ENCODE results near the gene HDDC3.

Gene HDDC3

DNA sequence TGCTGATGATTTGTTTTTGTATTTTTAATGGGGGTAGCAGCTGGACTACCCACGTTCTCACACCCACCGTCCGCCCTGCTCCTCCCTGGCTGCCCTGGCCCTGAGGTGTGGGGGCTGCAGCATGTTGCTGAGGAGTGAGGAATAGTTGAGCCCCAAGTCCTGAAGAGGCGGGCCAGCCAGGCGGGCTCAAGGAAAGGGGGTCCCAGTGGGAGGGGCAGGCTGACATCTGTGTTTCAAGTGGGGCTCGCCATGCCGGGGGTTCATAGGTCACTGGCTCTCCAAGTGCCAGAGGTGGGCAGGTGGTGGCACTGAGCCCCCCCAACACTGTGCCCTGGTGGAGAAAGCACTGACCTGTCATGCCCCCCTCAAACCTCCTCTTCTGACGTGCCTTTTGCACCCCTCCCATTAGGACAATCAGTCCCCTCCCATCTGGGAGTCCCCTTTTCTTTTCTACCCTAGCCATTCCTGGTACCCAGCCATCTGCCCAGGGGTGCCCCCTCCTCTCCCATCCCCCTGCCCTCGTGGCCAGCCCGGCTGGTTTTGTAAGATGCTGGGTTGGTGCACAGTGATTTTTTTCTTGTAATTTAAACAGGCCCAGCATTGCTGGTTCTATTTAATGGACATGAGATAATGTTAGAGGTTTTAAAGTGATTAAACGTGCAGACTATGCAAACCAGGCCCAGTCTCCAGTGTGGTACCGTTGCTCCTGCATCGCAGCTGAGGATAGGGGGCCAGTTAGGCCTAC, 49.4 kb downstream of the HDDC3 start:
- TF ChIP-seq, protein P1, sequence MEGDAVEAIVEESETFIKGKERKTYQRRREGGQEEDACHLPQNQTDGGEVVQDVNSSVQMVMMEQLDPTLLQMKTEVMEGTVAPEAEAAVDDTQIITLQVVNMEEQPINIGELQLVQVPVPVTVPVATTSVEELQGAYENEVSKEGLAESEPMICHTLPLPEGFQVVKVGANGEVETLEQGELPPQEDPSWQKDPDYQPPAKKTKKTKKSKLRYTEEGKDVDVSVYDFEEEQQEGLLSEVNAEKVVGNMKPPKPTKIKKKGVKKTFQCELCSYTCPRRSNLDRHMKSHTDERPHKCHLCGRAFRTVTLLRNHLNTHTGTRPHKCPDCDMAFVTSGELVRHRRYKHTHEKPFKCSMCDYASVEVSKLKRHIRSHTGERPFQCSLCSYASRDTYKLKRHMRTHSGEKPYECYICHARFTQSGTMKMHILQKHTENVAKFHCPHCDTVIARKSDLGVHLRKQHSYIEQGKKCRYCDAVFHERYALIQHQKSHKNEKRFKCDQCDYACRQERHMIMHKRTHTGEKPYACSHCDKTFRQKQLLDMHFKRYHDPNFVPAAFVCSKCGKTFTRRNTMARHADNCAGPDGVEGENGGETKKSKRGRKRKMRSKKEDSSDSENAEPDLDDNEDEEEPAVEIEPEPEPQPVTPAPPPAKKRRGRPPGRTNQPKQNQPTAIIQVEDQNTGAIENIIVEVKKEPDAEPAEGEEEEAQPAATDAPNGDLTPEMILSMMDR (IDR thresholded peaks at IDR 0.05; ENCODE audit: borderline replicate concordance, control extremely low read depth, extremely low read depth, insufficient read depth, missing control alignments), result no peak
- in situ Hi-C loops (cut with MboI; ENCODE audit: low sequenced_read_pairs, unreplicated experiment), result loop anchor here (10.0 to 25.0 kb wide), 3 partner anchors 188 to 571 kb away; no protein-coding TSS in a partner anchor
- no peak for DNase-seq (ENCODE audit: low spot score)

DNA sequence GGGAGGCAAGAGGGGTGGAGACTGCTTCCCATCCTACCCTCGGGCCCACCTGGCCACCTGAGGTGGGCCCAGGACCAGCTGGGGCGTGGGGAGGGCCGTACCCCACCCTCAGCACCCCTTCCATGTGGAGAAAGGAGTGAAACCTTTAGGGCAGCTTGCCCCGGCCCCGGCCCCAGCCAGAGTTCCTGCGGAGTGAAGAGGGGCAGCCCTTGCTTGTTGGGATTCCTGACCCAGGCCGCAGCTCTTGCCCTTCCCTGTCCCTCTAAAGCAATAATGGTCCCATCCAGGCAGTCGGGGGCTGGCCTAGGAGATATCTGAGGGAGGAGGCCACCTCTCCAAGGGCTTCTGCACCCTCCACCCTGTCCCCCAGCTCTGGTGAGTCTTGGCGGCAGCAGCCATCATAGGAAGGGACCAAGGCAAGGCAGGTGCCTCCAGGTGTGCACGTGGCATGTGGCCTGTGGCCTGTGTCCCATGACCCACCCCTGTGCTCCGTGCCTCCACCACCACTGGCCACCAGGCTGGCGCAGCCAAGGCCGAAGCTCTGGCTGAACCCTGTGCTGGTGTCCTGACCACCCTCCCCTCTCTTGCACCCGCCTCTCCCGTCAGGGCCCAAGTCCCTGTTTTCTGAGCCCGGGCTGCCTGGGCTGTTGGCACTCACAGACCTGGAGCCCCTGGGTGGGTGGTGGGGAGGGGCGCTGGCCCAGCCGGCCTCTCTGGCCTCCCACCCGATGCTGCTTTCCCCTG, 50.2 kb downstream of the HDDC3 start:
- in situ Hi-C loops (cut with MboI; ENCODE audit: low sequenced_read_pairs, unreplicated experiment), result loop anchor here (10.0 to 25.0 kb wide), 3 partner anchors 187 to 570 kb away; no protein-coding TSS in a partner anchor
- TF ChIP-seq, protein P1 (IDR thresholded peaks at IDR 0.05; ENCODE audit: borderline replicate concordance, control extremely low read depth, extremely low read depth, insufficient read depth, missing control alignments), result no peak
- DNase-seq (ENCODE audit: low spot score), result no peak

DNA sequence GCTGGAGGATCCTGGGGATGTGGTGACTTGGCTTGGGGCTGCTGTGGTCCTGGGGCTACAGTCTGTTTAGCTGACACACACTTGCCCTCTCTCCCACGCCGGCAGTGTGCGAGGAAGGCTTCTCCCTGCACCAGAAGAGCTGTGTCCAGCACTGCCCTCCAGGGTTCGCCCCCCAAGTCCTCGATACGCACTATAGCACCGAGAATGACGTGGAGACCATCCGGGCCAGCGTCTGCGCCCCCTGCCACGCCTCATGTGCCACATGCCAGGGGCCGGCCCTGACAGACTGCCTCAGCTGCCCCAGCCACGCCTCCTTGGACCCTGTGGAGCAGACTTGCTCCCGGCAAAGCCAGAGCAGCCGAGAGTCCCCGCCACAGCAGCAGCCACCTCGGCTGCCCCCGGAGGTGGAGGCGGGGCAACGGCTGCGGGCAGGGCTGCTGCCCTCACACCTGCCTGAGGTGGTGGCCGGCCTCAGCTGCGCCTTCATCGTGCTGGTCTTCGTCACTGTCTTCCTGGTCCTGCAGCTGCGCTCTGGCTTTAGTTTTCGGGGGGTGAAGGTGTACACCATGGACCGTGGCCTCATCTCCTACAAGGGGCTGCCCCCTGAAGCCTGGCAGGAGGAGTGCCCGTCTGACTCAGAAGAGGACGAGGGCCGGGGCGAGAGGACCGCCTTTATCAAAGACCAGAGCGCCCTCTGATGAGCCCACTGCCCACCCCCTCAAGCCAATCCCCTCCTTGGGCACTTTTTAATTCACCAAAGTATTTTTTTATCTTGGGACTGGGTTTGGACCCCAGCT, 51.0 kb downstream of the HDDC3 start:
- TF ChIP-seq, protein P1 (IDR thresholded peaks at IDR 0.05; ENCODE audit: borderline replicate concordance, control extremely low read depth, extremely low read depth, insufficient read depth, missing control alignments), result no peak
- in situ Hi-C loops (cut with MboI; ENCODE audit: low sequenced_read_pairs, unreplicated experiment), result loop anchor here (10.0 to 25.0 kb wide), 3 partner anchors 187 to 569 kb away; no protein-coding TSS in a partner anchor
- no peak for DNase-seq (ENCODE audit: low spot score)

DNA sequence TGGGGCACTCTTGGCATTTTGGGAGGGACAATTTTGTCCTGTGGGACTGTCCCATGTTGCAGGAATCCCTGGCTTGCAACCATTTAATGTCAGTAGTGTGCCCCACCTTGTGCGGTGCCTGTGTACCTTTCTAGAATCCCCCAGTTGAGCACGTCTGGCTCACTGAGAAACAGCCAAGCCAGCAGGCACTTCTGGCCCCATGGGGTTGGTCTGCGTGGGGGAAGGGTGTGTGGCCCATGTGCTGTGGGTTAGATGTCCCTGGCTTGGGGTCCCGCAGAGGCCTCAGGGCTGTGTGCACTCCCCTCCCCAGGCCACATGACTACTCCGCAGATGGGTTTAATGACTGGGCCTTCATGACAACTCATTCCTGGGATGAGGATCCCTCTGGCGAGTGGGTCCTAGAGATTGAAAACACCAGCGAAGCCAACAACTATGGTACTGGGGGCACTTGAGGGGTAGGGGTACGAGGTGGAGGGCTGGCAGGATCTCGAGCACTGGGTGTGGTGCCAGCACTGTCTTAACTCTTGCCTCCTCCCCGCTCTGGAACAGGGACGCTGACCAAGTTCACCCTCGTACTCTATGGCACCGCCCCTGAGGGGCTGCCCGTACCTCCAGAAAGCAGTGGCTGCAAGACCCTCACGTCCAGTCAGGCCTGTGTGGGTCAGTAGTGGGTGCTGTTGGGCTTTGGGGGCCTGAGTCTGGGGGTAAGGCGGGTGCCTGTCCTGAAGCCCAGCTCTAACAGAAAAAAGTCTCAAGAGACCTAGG, 51.8 kb downstream of the HDDC3 start:
- in situ Hi-C loops (cut with MboI; ENCODE audit: low sequenced_read_pairs, unreplicated experiment), result loop anchor here (10.0 to 25.0 kb wide), 3 partner anchors 186 to 568 kb away; no protein-coding TSS in a partner anchor
- TF ChIP-seq, protein P1 (IDR thresholded peaks at IDR 0.05; ENCODE audit: borderline replicate concordance, control extremely low read depth, extremely low read depth, insufficient read depth, missing control alignments), result no peak
- DNase-seq (ENCODE audit: low spot score), result no peak
